ENCODE data around the gene CYP4F3.
A peak's percentile ranks its signal among the peaks of the same experiment; 100 is the strongest.
"Not testable (repeated sequence)": the region's sequence is repeated elsewhere in the genome, so short reads cannot be mapped to it uniquely, and the experiment has no call there.

The CYP4F3 gene

DNA sequence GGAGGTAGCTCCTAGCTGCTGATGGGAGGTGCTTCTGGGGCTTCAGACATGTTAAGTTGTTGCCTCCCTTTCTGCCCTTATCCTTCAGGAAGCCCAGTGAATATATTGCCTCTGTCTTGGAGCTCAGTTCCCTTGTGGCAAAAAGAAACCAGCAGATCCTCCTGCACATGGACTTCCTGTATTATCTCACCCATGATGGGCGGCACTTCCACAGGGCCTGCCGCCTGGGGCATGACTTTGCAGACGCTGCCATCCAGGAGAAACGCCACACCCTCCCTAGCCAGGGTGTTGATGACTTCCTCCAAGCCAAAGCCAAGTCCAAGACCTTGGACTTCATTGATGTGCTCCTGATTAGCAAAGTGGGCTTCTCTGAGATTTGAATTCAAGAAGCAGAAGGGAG lies 26.2 kb downstream of the CYP4F3 start:
- DNase-seq (ENCODE audit: low spot score) = no peak

DNA sequence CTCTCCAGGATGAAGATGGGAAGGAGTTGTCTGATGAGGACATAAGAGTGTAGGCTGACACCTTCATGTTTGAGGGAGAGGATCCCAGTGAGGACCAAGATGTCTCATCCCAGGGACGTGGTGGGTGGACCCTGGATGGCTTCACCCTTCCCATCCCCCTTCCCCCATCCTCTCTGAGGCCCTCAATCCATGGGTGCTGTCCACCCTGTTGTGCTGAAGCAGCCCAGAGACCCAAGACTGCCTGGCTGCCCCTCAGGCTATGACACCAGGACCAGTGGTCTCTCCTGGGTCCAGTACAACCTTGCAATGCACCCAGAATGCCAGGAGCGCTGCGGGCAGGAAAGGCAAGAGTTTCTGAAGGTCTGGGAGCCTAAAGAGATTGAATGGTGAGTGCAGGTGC lies 28.7 kb downstream of the CYP4F3 start:
- no peak for DNase-seq (ENCODE audit: low spot score)

DNA sequence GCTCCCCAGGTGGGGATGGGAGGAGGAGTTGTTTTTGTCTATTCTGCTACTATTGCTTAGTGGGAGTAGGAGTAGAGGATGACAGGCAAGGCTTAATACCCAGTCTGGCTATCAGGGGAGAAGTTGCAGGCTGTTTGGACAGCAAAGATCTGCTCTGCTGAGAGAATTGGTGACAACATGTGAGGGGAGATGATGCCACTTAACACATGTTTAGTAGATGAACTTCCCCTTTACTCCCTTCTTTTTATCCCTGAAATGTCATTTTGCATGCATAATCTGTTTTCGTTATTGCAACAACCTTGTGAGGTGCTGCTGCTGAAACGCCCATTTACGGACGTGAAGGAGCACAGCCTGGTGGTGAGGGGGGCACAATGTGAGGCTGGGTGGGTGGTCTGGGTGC lies 29.2 kb downstream of the CYP4F3 start:
- DNase-seq (ENCODE audit: low spot score) = no peak

DNA sequence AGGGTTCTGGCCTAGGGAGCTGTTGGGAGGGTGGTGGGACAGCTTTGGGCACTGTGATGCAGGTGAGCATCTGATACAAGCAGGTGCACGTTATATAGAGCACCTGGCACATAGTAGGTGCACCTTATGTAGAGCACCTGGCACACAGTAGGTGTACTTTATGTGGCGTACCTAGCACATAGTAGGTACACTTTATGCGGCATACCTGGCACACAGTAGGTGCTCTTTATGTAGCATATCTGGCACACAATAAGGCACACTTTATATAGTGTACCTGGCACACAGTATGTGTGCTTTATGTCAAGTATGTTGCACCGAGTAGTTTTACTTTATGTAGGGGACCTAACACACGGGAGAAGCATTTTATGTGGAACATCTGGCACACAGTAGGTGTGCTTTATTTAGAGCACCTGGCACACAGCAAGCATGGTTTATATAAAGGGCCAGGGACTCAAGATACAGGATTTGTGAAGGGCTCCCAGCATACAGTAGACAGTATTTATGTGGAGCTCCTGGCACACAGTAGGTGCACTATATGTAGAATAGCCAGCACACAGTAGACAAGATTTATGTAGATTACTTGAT lies 30.6 kb downstream of the CYP4F3 start:
- DNase-seq (ENCODE audit: low spot score) = no peak

DNA sequence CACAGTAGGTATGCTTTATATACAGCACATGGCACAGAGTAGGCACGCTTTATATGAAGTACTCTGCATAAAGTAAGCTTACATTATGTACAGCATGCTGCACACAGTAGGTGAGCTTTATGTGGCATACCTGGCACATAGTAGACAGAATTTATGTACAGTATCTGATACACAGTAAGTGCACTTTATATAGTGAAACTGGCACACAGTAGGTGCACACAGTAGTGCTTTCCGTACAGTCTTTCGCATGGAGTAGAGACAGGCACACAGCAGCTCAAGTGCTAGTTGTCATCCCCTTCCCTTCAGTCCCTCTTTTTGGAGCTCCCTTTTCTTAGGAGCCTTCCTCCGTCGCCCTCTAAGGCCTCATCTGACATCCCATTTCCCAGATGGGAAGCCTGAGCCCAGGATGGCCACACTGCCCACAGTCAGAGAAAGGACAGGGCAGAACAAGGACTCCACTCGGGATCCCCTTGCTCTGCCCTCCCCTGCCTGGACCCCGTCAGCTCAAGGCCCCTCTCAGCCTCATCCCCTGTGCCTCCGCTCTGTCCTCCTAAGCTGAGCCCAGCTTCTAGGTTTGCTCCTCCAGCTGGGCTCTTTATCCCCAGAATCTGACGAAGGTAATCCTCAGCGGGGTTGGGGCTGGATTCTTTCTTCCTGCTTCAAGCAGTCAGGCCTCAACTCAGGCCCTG lies 31.3 kb downstream of the CYP4F3 start:
- DNase-seq (ENCODE audit: low spot score) = no peak

DNA sequence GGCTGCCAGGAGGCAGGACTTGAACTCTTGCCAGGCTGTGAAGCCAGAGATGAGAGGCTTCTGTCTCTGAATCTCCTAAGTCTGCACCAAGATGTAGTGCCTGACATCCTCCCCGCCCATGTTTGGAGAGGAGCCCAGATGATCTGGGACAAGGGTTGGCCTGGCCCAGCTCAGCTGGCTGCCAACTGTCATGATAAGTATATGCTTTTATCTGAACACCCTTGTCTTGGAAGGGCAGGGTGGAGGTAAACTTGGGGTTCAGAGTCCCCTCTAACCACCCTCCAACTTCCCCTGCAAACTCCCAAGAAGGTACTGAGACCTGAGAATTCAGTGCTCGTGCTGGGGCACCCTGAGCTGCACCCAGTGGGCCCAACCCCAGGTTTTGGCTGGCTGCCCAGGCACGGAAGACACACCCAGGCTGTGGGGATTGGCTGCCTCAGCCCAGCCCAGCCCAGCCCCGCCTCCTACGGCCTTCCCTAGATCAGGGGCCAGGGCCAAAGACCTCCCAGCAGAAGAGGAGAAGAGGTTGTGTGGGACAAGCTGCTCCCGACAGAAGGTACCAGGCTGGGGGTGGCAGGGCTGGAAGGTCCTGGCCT lies 32.0 kb downstream of the CYP4F3 start, which contains the start of gene CYP4F12:
TSS of gene CYP4F12 (plus strand) at position 508 of the 596 bp plus-strand sequence. CDS start 443 bp downstream, outside the sequence.
- DNase-seq (ENCODE audit: low spot score) = no peak

DNA sequence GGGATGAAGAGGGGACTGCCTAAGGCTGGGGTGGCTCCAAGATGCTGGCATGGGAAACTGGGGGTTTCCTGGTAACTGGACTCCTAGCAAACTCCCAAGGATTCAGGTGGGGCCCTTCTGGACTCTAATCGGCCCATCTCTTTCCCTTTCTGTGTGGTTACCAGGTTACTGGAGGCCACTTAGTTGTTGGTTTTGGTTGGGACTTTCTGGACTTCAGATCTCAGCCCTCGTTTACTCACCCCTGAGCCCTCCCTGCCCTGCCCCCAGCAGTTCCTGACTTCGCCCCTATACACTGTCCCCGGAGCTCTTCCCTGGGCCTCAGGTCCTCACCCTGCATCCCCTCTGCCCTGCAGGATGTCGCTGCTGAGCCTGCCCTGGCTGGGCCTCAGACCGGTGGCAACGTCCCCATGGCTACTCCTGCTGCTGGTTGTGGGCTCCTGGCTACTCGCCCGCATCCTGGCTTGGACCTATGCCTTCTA lies 32.5 kb downstream of the CYP4F3 start:
- no peak for DNase-seq (ENCODE audit: low spot score)

DNA sequence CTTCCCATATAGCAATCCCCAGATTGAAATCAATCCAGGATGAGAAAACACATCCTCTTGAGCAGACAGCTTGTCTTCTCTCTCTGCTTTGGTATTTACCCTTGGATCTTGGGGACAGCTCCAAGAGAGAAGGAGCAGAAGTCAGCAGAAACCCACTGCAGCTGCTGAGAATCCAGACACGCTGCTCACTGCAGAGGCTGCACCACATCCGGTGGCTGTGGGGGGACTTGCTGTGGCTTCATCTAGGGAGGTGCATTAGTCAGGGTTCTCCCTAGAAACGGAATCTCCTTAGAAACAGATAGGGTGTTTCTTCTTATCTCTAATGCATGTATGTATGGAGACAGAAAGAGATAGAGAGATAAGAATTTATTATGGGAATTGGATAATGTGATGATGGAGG lies 34.9 kb downstream of the CYP4F3 start:
- no peak for DNase-seq (ENCODE audit: low spot score)

DNA sequence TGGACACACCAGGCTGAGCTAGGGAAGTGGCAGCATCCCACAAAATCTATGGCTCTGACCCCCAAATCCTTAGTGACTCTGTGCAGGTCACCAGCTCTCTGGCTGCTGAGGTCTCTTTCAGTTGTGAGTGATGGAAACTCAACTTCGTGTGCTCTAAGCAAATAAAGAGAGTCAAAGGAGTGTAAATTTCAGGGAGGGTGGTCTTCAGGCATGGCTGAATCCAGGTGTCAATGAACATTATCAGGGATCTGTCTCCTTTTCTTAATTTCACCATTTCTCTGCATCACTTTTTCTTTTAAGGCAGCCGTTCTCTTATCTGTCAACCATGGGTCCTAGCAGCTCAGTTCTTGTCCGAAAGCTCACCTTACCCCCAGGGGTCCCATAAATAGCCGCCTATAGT lies 38.4 kb downstream of the CYP4F3 start:
- no peak for DNase-seq (ENCODE audit: low spot score)

DNA sequence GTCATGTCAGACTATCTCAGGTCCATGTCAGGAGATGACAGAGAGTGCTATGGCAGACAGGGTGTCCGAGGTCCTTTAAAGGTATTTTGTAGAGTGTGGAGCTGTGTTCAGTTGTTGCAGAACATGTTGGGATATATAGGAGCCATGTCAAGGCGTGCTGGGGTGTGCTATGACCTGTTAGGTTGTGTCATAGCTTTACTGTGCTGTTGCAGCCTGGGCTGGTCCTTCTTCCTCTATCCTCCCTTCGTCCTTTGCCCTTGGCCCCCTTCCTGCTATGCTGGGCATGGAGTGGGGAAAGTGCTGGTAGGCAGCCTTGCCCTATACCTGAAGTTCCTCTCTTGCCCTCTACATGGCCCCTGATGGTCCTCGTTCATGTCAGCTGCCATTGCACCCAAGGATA lies 39.2 kb downstream of the CYP4F3 start:
- not testable (repeated sequence) for DNase-seq (ENCODE audit: low spot score)

DNA sequence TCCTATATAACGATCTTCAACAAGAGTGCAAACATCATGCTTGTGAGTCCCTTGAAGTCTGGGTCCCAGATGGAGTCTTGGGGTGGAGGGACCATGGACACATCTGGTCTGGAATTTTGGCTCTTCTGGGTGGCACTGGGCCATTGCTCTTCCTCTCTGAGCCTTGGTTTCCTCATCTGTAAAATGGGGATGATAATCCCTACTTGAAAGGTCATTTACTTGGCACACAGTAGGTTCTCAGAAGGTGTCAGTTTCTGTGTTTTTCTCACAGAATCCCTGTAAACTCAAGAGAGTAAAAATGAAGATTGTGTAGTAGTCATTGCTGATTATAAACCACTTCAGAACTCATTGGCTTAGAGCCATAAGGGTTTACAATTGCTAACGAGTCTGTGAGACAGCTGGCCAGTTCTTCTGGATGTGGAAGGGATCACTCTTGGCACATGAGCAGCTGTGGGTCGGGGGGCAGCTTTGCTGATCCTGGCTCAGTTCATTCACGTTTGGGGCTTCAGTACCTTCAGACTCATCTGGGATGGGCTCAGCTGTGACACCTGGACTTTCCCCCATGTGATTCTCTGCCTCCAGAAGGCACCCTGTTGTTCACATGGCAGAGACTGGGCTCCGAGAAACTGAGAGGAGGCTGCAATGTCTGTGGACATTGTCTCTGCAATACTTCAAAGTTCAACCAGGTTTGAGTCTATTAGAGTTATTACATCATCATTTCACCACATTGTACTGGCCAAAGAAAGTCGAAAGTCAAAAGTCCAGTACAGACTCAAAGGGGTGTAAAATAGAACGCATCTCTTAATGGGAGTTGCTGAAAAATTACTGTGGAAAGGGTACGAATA lies 40.0 kb downstream of the CYP4F3 start:
- DNase-seq (ENCODE audit: low spot score) = no peak

DNA sequence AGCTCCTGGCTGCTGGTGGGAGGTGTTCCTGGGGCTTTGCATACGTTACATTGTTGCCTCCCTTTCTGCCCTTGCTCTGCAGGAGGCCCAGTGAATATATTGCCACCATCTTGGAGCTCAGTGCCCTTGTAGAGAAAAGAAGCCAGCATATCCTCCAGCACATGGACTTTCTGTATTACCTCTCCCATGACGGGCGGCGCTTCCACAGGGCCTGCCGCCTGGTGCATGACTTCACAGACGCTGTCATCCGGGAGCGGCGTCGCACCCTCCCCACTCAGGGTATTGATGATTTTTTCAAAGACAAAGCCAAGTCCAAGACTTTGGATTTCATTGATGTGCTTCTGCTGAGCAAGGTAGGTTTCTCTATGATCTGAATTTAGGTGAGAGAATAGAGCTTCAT lies 42.7 kb downstream of the CYP4F3 start:
- DNase-seq (ENCODE audit: low spot score) = no peak

DNA sequence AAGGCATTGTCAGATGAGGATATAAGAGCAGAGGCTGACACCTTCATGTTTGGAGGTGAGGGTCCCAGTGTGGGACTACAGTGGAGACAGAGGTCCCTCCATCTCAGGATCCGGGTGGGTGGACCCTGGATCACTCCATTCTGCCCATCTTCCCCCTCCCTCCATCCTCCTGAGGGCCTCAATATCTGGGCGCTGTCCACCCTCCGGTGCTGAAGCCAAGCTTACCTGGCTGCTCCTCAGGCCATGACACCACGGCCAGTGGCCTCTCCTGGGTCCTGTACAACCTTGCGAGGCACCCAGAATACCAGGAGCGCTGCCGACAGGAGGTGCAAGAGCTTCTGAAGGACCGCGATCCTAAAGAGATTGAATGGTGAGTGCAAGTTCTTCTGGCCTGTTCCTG lies 44.1 kb downstream of the CYP4F3 start:
- no peak for DNase-seq (ENCODE audit: low spot score)

DNA sequence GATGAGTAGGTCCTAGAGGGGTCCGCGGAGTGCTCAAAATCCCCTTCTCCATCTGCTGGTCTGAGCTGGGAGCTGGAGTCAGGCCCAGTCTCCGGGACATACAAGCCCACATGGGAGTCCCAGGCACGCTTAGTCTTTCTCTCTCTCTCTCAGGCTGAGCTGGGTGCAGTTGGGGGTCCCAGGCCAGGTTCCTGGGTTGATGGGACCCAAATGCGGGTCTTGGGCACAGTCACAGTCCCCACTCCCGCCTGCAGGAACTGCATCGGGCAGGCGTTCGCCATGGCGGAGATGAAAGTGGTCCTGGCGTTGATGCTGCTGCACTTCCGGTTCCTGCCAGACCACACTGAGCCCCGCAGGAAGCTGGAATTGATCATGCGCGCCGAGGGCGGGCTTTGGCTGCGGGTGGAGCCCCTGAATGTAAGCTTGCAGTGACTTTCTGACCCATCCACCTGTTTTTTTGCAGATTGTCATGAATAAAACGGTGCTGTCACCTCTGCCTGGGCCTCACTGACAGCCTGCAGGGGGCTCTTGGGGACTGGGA lies 56.0 kb downstream of the CYP4F3 start:
- DNase-seq (ENCODE audit: low spot score) = no peak

DNA sequence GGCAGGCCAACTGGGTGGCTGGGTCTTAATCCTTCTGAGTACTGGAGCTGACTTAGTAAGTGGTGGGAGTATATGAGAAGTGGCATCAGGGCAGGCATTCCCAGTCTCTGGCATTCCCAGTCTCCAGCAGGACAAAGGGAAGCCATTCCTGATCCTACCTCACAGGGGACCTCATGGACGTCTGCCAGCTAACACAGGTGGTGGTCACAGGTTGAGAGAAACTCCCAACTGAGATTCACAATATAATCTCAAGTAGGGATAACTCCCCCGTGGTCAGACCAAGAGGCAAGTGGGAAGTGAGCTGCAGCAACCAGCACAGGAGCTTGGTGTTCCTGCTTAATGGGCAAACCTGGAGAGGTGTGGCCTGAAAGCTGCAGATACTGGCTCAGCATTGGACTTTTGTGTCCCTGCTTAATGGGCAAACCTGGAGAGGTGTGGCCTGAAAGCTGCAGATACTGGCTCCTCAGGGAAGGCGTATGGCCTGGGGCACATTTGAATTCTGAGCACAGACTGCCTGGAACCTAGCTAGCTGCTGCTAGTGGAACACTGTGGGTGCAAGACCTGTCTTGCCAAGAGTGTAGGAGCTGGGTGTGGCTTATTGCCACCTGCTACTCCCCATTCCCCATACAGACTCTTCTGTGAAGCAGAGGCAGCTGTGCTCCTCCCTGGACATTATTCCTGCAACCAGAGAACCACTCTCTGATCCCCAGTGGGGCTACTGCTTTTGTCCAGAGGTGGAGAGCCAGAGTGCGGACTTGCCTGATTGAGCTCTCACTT lies 61.2 kb downstream of the CYP4F3 start:
- no peak for DNase-seq (ENCODE audit: low spot score)

DNA sequence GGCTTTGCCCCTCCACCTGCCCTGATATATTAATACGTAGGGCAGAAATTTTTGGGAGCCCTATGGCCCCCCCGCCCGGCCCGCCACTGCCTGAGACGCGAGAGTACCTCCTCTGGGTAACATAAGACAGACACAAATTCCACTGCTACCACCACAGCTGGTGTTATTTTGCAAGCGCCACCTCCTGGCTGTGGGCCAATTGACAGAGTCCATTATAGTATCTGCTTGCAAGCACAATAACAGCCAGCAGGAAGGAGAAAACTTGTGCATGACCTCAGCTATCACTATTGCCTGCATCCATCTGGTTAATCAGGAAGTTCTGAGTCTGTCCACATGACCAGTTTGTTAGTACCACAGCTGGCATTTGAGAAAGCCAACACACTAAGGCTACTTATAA lies 61.8 kb downstream of the CYP4F3 start:
- DNase-seq (ENCODE audit: low spot score) = peak; percentile 12

All from globus pallidus (tissue), 1 donor.